AG09319 (cell line): ENCODE results near the gene CDC42SE2.

Experiments
- DNase-seq: peaks from one replicate; pipeline ENCODE4 v3.0.0-alpha.2; 2010; ENCODE audit warnings: low read depth; ENCODE audit errors: extremely low read depth
- TF ChIP-seq, protein P1 (sequence below): IDR thresholded peaks from 2 replicates; pipeline ENCODE4 v1.5.1; 2011; ENCODE audit warnings: low read depth, mild to moderate bottlenecking, inconsistent platforms, low read length, moderate library complexity

The CDC42SE2 gene, protein sequence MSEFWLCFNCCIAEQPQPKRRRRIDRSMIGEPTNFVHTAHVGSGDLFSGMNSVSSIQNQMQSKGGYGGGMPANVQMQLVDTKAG

DNA sequence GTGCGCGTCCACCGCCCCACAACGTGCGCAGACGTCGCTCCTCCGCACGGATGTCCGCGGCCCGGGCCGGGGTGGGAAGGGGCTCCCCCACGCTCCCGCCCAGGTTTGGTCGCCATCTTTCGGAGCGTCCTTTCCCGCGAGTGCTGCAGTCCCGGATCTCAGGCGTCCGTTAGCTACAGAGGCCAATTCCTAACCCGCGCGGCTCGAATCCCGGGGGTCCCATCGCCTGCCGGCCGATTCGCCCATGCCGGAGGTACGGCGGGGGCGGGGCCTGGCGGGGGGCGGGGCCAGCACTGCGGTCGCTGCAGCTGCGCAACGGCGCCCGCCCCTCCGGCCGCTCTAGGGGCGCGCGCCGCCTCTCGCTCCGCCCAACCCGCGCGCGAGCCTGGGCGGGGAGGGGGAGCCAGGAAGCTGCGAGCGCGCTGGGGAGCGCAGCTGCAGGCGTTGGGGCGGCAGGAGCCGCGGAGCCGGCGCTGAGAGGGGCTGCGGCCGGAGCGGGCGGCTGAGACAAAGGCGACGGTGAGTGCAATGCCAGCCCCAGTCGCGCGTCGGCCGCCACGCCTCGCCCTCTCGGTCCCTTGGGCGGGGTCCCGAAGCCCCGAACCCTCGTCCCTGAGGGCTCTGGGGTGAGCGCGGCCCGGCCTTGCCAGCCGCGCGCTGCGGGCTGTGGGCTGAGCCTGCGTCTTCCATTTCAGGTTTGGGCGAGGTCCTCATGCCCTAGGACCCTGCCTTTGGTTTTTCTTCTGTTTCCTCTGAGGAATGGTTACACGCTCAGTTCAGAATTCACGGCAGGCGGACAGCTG is at the start of gene CDC42SE2:
Gene CDC42SE2, plus strand, starts transcription at position 406 of the 803 bp plus-strand sequence. CDS start 95,441 bp downstream, outside the sequence.
- DNase-seq, result peak; percentile 52

DNA sequence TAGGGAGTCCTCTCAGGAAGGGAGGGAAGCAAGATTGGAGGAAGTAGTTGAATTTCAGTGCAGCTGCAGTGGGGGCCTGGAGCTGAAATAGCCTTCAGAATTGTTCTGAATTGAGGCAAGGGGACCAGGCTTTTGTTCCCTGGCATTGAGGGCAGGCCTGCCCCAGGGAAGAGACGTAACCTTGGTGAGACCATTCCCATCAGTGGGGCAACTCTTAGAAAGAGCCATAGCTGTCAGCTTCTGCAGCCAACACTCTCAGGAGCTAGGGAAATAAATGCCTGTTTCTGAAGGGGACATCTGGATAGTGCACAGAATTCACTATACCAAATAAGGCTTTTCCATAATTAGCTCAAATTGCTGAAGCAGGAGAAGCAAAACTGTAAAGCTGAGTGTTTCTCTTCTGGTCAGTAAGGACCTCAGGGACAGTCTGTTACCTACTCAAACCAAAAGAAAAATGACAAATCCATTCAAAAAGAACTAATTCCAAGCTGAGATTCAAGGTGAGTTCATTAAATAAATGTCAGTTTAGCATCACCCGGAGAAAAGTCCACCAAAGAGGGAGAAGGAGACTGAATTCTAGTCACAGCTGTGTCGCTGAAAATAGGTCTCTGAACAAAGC is 49.1 kb upstream of the CDC42SE2 start:
- no peak for DNase-seq
- TF ChIP-seq, protein P1, sequence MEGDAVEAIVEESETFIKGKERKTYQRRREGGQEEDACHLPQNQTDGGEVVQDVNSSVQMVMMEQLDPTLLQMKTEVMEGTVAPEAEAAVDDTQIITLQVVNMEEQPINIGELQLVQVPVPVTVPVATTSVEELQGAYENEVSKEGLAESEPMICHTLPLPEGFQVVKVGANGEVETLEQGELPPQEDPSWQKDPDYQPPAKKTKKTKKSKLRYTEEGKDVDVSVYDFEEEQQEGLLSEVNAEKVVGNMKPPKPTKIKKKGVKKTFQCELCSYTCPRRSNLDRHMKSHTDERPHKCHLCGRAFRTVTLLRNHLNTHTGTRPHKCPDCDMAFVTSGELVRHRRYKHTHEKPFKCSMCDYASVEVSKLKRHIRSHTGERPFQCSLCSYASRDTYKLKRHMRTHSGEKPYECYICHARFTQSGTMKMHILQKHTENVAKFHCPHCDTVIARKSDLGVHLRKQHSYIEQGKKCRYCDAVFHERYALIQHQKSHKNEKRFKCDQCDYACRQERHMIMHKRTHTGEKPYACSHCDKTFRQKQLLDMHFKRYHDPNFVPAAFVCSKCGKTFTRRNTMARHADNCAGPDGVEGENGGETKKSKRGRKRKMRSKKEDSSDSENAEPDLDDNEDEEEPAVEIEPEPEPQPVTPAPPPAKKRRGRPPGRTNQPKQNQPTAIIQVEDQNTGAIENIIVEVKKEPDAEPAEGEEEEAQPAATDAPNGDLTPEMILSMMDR, result no peak

More for the DNA sequence above, at the start of gene CDC42SE2:
- TF ChIP-seq, protein P1, result no peak

DNA sequence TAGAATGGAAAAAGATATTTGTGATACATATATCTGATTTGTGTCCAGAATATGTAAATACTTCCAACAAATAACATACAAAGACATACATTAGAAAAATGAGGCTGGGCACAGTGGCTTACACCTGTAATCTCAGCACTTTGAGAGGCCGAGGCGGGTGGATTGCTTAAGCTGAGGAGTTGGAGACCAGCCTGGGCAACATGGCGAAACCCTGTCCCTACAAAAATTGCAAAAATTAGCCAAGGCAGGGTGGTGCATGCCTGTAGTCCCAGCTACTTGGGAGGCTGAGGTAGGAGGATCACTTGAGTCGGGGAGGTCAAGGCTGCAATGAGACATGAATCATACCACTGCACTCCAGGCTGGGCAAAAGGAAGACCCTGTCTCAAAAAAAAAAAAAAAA is 46.1 kb upstream of the CDC42SE2 start:
- TF ChIP-seq, protein P1, result no peak
- DNase-seq, result no peak

DNA sequence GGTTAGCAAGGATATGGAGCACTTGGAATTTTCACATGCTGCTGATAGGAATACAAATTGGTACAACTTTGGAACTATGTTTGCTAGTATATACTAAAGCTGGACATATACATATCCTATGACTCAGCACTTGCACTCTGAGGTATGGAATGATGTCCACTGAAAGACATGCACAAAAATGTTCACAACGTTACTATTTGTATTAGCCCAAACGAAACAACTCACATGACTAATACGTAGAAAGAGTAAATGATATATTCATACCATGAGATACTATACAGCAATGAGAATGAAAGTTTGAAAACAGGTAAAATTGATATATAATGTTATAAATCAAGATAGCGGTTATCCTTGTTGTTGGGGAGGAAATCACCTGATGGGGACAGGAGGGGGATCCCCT is 45.5 kb upstream of the CDC42SE2 start:
- TF ChIP-seq, protein P1, result no peak
- DNase-seq, result no peak

DNA sequence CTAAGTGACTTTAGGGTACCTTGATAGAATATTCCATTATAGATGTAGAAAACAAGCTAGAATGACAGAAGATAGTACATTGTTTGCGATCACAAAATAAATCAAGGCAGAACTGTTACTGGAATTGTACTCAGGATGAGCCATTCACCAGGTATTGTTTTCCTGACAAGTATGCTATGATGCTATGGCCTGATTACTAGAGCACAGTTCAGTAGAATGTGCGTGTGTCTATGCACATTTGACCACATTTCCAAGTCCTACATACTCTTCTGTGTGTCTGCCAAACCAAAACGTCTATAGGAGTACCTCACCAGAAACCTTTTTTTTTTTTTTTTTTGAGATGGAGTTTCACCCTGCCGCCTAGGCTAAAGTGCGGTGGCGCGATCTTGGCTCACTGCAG is 43.3 kb upstream of the CDC42SE2 start:
- no peak for DNase-seq

DNA sequence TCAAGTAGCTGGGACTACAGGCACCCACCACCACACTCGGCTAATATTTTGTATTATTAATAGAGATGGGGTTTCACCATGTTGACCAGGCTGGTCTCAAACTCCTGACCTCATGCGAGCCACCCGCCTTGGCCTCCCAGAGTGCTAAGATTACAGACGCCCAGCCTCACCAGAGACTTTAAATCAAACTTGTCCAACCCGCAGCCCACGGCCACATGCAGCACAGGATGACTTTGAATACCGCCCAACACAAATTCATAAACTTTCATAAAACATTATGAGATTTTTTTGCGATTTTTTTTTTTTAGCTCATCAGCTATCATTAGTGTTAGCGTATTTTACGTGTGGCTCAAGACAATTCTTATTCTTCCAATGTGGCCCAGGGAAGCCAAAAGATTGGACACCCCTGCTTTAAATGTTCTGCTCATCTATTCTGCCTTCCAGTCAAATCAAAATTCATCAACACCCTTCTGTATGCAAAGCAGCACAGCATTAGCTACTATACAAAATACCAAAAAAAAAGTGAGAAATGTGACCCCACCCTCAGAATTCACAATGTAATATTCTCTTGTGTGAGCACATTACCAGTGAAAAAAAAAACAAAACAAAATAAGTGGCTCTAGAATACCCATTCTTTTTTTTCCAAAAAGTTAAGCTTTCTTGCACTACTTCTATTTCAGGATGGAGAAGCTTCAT is 42.7 kb upstream of the CDC42SE2 start:
- TF ChIP-seq, protein P1, result no peak
- no peak for DNase-seq

More for the DNA sequence above, 43.3 kb upstream of the CDC42SE2 start:
- TF ChIP-seq, protein P1, result no peak
